ENCODE data around the gene UBTD1. TPM values are rescaled to one million over a fixed set of nuclear protein-coding genes. Genes with fewer than 3 reads are reported as not detected.

Gene UBTD1
- total RNA-seq, 1 experiment from 2014 or later, result 19.0 TPM

DNA sequence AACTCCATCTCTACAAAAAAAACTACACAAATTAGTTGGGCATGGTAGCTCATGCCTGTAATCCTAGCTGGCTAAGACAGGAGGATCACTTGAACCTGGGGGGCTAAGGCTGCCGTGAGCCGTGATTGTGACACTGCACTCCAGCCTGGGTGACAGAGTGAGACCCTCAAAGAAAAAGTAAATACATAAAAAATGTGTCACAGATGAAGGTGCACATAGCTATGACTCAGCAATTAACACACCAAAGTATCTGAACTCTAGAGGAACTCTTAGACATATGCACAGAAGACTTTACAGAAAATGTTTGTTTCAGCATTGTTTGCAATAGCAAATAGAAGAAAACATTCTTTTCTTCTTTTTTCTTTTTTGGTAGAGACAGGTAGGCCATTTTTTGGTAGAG is 99.1 kb downstream of the UBTD1 start:
- no peak for DNase-seq
- Histone ChIP-seq H2BK15ac (ENCODE audit: low read depth, low read length) (no peak overlapping the region), H3K79me2 (ENCODE audit: insufficient read depth, low read length) (no peaks in the 10 kb centered on the region), H3K4ac (ENCODE audit: low read depth, low read length) (no peak overlapping the region), H2BK20ac (ENCODE audit: low read depth, low read length, poor library complexity, severe bottlenecking) (no peak overlapping the region), H3K4me1 (ENCODE audit: insufficient read depth, low read length) (no peaks in the 10 kb centered on the region), H3K23me2 (ENCODE audit: insufficient read length, low read depth, low read length, poor library complexity, severe bottlenecking) (no peaks in the 10 kb centered on the region), H3K23ac (ENCODE audit: insufficient read length, low read depth, low read length) (no peak overlapping the region), H4K8ac (replicated peaks; ENCODE audit: insufficient read length, low read depth, low read length) (no peak overlapping the region), H2BK120ac (ENCODE audit: low read depth, low read length, poor library complexity, severe bottlenecking) (no peak overlapping the region), H3K9me3 (ENCODE audit: control insufficient read depth, low read depth, low read length) (no peaks in the 10 kb centered on the region), H2AK5ac (ENCODE audit: insufficient read length, low read length) (no peak overlapping the region), H4K5ac (ENCODE audit: insufficient read length, low read depth, low read length) (no peak overlapping the region), H3T11ph (ENCODE audit: low read length) (no peak overlapping the region), H3K56ac (ENCODE audit: insufficient read length, low read depth, low read length) (no peak overlapping the region), H2BK5ac (ENCODE audit: insufficient read length, low read length) (no peak overlapping the region), H3K79me1 (ENCODE audit: insufficient read depth, low read depth, low read length, poor library complexity, severe bottlenecking) (no peaks in the 10 kb centered on the region), H2AFZ (ENCODE audit: low read length) (no peak overlapping the region), H3K9ac (ENCODE audit: extremely low read depth, insufficient read length, low read length) (no peak overlapping the region), H3K4me2 (ENCODE audit: insufficient read depth, insufficient read length, low read length) (no peak overlapping the region), H3K27ac (ENCODE audit: insufficient read length, low read depth, low read length) (no peak overlapping the region), H4K91ac (ENCODE audit: insufficient read length, low read depth, low read length) (no peak overlapping the region), H3K27me3 (ENCODE audit: insufficient read depth, low read length) (no peaks in the 10 kb centered on the region), H3K14ac (ENCODE audit: insufficient read depth, low read length) (no peak overlapping the region), H2BK12ac (ENCODE audit: insufficient read length, low read depth, low read length) (no peak overlapping the region), H3K18ac (ENCODE audit: insufficient read length, low read depth, low read length) (no peak overlapping the region), H4K20me1 (ENCODE audit: control insufficient read depth, insufficient read depth, insufficient read length) (no peaks in the 10 kb centered on the region)
- Mint-ChIP-seq H3K27ac (no peak overlapping the region), H3K4me1 (peaks cover 6 to 11% of the 10 kb centered on the region in 2 experiments; a peak in 3 of 4 replicates), H3K9me3 (no peaks in the 10 kb centered on the region), H3K36me3 (ENCODE audit: insufficient read depth in 1 of 3, low read depth in 3 of 3) (no peaks in the 10 kb centered on the region), H3K27me3 (ENCODE audit: low read depth) (no peaks in the 10 kb centered on the region; the same call in 1 of the 2 replicates), H3K4me3 (no peak overlapping the region; a peak in 1 of 5 replicates)
- no CpG with 5 or more reads among the region's 2 CpGs for WGBS (ENCODE audit: extremely low coverage, insufficient read length, low lambda C conversion rate)
- TF ChIP-seq, protein P1, sequence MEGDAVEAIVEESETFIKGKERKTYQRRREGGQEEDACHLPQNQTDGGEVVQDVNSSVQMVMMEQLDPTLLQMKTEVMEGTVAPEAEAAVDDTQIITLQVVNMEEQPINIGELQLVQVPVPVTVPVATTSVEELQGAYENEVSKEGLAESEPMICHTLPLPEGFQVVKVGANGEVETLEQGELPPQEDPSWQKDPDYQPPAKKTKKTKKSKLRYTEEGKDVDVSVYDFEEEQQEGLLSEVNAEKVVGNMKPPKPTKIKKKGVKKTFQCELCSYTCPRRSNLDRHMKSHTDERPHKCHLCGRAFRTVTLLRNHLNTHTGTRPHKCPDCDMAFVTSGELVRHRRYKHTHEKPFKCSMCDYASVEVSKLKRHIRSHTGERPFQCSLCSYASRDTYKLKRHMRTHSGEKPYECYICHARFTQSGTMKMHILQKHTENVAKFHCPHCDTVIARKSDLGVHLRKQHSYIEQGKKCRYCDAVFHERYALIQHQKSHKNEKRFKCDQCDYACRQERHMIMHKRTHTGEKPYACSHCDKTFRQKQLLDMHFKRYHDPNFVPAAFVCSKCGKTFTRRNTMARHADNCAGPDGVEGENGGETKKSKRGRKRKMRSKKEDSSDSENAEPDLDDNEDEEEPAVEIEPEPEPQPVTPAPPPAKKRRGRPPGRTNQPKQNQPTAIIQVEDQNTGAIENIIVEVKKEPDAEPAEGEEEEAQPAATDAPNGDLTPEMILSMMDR (conservative IDR thresholded peaks at IDR 0.05), result no peak
